PC-3 (cell line): Measurements from ENCODE around the gene EDC3.

Experiments used
- CTCF ChIP-seq: fragments of 300-600 bp; sonication (generic); conservative IDR thresholded peaks from 2 replicates; pipeline ENCODE4 v1.5.1; 2017; ENCODE audit warnings: antibody characterized with exemption, low read depth, mild to moderate bottlenecking, low read length
- EZH2 ChIP-seq: fragments of 300-600 bp; sonication (generic); IDR thresholded peaks from one replicate; pipeline ENCODE4 v1.6.1; 2017; ENCODE audit warnings: antibody characterized with exemption, mild to moderate bottlenecking, low read length; ENCODE audit not compliant: unreplicated experiment
- EZH2phosphoT487 ChIP-seq: fragments of 300-600 bp; sonication (generic); IDR thresholded peaks from 2 replicates; pipeline ENCODE4 v1.6.1; 2018; ENCODE audit warnings: mild to moderate bottlenecking, antibody characterized with exemption, low read length, borderline replicate concordance

- TF ChIP-seq CTCF, result no peak
- no peak for TF ChIP-seq EZH2phosphoT487
- no peak for TF ChIP-seq EZH2
Observed at GRCh38 chr15:74589826-74590225, 106.0 kb downstream of the EDC3 start.
